Measurements from ENCODE around the gene CCDC171. TPM values are rescaled to one million over a fixed set of nuclear protein-coding genes. Genes with fewer than 3 reads are reported as not detected.

The CCDC171 gene
- total and polyA plus RNA-seq, 4 donors, result 0.13 to 1.1 (median 0.43) TPM

DNA sequence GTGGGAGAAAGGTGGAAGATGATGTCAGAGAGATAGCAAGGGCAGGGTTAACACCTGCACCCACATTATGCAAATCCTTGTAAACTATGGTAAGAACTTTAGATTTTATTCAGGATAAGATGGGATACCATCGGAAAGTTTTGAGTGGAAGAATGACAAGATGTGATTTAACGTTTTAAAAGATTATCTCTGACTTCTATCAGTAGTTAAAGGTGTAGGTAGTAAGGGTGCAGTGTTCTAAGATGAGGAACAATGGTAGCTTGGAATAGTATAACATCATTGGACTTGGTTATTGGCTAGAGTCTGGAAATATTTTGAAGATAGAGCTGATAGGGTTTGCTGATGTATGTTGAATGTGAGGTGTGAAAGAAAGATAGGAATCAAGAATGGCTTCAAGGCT is 211.3 kb downstream of the CCDC171 start:
- Histone ChIP-seq H3K27me3 (ENCODE audit: control insufficient read depth in 4 of 4, insufficient read depth in 4 of 4, low read length in 3 of 4) (no peaks in the 10 kb centered on the region), H3K9me3 (ENCODE audit: control insufficient read depth in 4 of 4, low read length in 3 of 4) (no peaks in the 10 kb centered on the region), H3K36me3 (ENCODE audit: control insufficient read depth in 4 of 4, insufficient read depth in 3 of 4, low read depth in 1 of 4, low read length in 3 of 4) (no peaks in the 10 kb centered on the region), H3K9ac (ENCODE audit: low read depth in 1 of 2, low read length in 2 of 2) (no peak overlapping the region), H3K4me1 (ENCODE audit: control insufficient read depth in 4 of 4, insufficient read depth in 4 of 4, low read length in 3 of 4) (no peaks in the 10 kb centered on the region), H3K4me3 (ENCODE audit: low read depth in 1 of 3, low read length in 3 of 3) (no peak overlapping the region), H3K27ac (ENCODE audit: low read depth in 1 of 2, low read length in 2 of 2) (no peak overlapping the region)
- WGBS, result 82% methylated on average over 2 of the region's 2 CpGs
- DNase-seq (ENCODE audit: low spot score), result no peak
- TF ChIP-seq YY1 (IDR thresholded peaks at IDR 0.05), result no peak
- no peak for TF ChIP-seq FOXA2 (IDR thresholded peaks at IDR 0.05)
- no peak for TF ChIP-seq FOXA1 (IDR thresholded peaks at IDR 0.05)
- TF ChIP-seq, protein P1, sequence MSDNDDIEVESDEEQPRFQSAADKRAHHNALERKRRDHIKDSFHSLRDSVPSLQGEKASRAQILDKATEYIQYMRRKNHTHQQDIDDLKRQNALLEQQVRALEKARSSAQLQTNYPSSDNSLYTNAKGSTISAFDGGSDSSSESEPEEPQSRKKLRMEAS (IDR thresholded peaks at IDR 0.05), result no peak
- no peak for TF ChIP-seq GABPA (IDR thresholded peaks at IDR 0.05 in 1 of 2, conservative IDR thresholded peaks at IDR 0.05 in 1 of 2)
- TF ChIP-seq NR2F2 (IDR thresholded peaks at IDR 0.05), result no peak
- no peak for TF ChIP-seq RXRA (IDR thresholded peaks at IDR 0.05)
- TF ChIP-seq ATF3 (IDR thresholded peaks at IDR 0.05), result no peak
- TF ChIP-seq HNF4G (IDR thresholded peaks at IDR 0.05), result no peak
- no peak for TF ChIP-seq TAF1 (conservative IDR thresholded peaks at IDR 0.05)

- TF ChIP-seq RXRA (IDR thresholded peaks at IDR 0.05) (no peak), HNF4G (IDR thresholded peaks at IDR 0.05) (no peak), CTCF (IDR thresholded peaks at IDR 0.05; ENCODE audit: low read depth, low read length, missing input control) (no peak), RAD21 (IDR thresholded peaks at IDR 0.05) (no peak), JUND (IDR thresholded peaks at IDR 0.05) (no peak), HNF4A (conservative IDR thresholded peaks at IDR 0.05) (no peak), TAF1 (conservative IDR thresholded peaks at IDR 0.05) (no peak), YY1 (IDR thresholded peaks at IDR 0.05) (no peak)
- TF ChIP-seq, protein P1 (IDR thresholded peaks at IDR 0.05), result no peak
- TF ChIP-seq, protein P2, sequence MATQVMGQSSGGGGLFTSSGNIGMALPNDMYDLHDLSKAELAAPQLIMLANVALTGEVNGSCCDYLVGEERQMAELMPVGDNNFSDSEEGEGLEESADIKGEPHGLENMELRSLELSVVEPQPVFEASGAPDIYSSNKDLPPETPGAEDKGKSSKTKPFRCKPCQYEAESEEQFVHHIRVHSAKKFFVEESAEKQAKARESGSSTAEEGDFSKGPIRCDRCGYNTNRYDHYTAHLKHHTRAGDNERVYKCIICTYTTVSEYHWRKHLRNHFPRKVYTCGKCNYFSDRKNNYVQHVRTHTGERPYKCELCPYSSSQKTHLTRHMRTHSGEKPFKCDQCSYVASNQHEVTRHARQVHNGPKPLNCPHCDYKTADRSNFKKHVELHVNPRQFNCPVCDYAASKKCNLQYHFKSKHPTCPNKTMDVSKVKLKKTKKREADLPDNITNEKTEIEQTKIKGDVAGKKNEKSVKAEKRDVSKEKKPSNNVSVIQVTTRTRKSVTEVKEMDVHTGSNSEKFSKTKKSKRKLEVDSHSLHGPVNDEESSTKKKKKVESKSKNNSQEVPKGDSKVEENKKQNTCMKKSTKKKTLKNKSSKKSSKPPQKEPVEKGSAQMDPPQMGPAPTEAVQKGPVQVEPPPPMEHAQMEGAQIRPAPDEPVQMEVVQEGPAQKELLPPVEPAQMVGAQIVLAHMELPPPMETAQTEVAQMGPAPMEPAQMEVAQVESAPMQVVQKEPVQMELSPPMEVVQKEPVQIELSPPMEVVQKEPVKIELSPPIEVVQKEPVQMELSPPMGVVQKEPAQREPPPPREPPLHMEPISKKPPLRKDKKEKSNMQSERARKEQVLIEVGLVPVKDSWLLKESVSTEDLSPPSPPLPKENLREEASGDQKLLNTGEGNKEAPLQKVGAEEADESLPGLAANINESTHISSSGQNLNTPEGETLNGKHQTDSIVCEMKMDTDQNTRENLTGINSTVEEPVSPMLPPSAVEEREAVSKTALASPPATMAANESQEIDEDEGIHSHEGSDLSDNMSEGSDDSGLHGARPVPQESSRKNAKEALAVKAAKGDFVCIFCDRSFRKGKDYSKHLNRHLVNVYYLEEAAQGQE (IDR thresholded peaks at IDR 0.05), result no peak
- WGBS, result 67% methylated on average over 5 of the region's 5 CpGs
These were observed 216.7 kb downstream of the CCDC171 start for GRCh38 chr9:15769547-15769946.

More at GRCh38 chr9:15769547-15769946, 216.7 kb downstream of the CCDC171 start:
- Histone ChIP-seq H3K9ac (ENCODE audit: low read depth in 1 of 2, low read length in 2 of 2) (no peak overlapping the region), H3K36me3 (ENCODE audit: control insufficient read depth in 4 of 4, insufficient read depth in 3 of 4, low read depth in 1 of 4, low read length in 3 of 4) (no peaks in the 10 kb centered on the region), H3K4me1 (ENCODE audit: control insufficient read depth in 4 of 4, insufficient read depth in 4 of 4, low read length in 3 of 4) (no peaks in the 10 kb centered on the region), H3K27me3 (ENCODE audit: control insufficient read depth in 4 of 4, insufficient read depth in 4 of 4, low read length in 3 of 4) (no peaks in the 10 kb centered on the region), H3K9me3 (ENCODE audit: control insufficient read depth in 4 of 4, low read length in 3 of 4) (no peaks in the 10 kb centered on the region), H3K27ac (ENCODE audit: low read depth in 1 of 2, low read length in 2 of 2) (no peak overlapping the region), H3K4me3 (ENCODE audit: low read depth in 1 of 3, low read length in 3 of 3) (no peak overlapping the region)
- no peak for DNase-seq (ENCODE audit: low spot score)

Measured in liver (tissue), 9 donors.